Kidney epithelial cell (primary cell): Measurements from ENCODE around the gene UBE2U. TPM values are rescaled to one million over a fixed set of nuclear protein-coding genes. Genes with fewer than 3 reads are reported as not detected.

Experiments used
- DNase-seq: peaks from one replicate; pipeline ENCODE4 v3.0.0-alpha.2; 2010; ENCODE audit warnings: low read depth
- H3K27me3 ChIP-seq: 2 replicates; pipeline ENCODE4 v1.6.0; 2011; ENCODE audit warnings: low read length; ENCODE audit not compliant: control insufficient read depth, insufficient read depth
- H3K36me3 ChIP-seq: 2 replicates; pipeline ENCODE4 v1.5.1; 2011; ENCODE audit warnings: low read length; ENCODE audit not compliant: control insufficient read depth, insufficient read depth
- H3K4me3 ChIP-seq: 2 replicates; pipeline ENCODE4 v1.5.1; 2011; ENCODE audit warnings: low read depth, mild to moderate bottlenecking, control low read depth, low read length
- CTCF ChIP-seq: IDR thresholded peaks from 2 replicates; pipeline ENCODE4 v1.5.1; 2011; ENCODE audit warnings: mild to moderate bottlenecking, moderate library complexity, low read length, control low read depth, inconsistent platforms; ENCODE audit not compliant: insufficient read depth, poor library complexity, severe bottlenecking
- total RNA-seq: library from RNA; depleted of rRNA; stranded (reverse); fragments of >200 nt; gene quantifications from 2 replicates; pipeline ENCODE4 v1.2.3, GENCODE V29; 2015

UBE2U gene
- total RNA-seq, 1 donor from 2014 or later, result not detected

- DNase-seq, result no peak
- no peak for TF ChIP-seq CTCF
Measured at GRCh38 chr1:64163431-64163830, 40.0 kb upstream of the UBE2U start.

GRCh38 chr1:64163970-64164369, 39.5 kb upstream of the UBE2U start:
- no peak for DNase-seq
- peaks cover 1% of the 10 kb centered on the region for H3K36me3 ChIP-seq
- H3K4me3 ChIP-seq, result no peak overlapping the region
- TF ChIP-seq CTCF, result peak; percentile 61
- H3K27me3 ChIP-seq, result no peaks in the 10 kb centered on the region

More at GRCh38 chr1:64163431-64163830, 40.0 kb upstream of the UBE2U start:
- H3K36me3 ChIP-seq, result peaks cover 2% of the 10 kb centered on the region
- H3K4me3 ChIP-seq, result no peak overlapping the region
- no peaks in the 10 kb centered on the region for H3K27me3 ChIP-seq

GRCh38 chr1:64166629-64167028, 36.8 kb upstream of the UBE2U start:
- no peak for DNase-seq

GRCh38 chr1:64167176-64167575, 36.2 kb upstream of the UBE2U start:
- Histone ChIP-seq H3K27me3 (no peaks in the 10 kb centered on the region), H3K36me3 (no peaks in the 10 kb centered on the region), H3K4me3 (no peak overlapping the region)
- TF ChIP-seq CTCF, result no peak
- DNase-seq, result no peak

More at GRCh38 chr1:64166629-64167028, 36.8 kb upstream of the UBE2U start:
- Histone ChIP-seq H3K4me3 (no peak overlapping the region), H3K36me3 (no peaks in the 10 kb centered on the region), H3K27me3 (no peaks in the 10 kb centered on the region)
- no peak for TF ChIP-seq CTCF

GRCh38 chr1:64171246-64171645, 32.2 kb upstream of the UBE2U start:
- Histone ChIP-seq H3K36me3 (no peaks in the 10 kb centered on the region), H3K27me3 (no peaks in the 10 kb centered on the region), H3K4me3 (no peak overlapping the region)
- no peak for TF ChIP-seq CTCF
- DNase-seq, result no peak

- peak; percentile 47 for DNase-seq
- H3K27me3 ChIP-seq, result no peaks in the 10 kb centered on the region
- TF ChIP-seq CTCF, result no peak
- no peak overlapping the region for H3K4me3 ChIP-seq
- H3K36me3 ChIP-seq, result no peaks in the 10 kb centered on the region
Measured at GRCh38 chr1:64171797-64172281, 31.6 kb upstream of the UBE2U start.
